Thyroid gland (tissue), 4 donors: ENCODE measurements around the gene GRM8.

Experiments
- CTCF ChIP-seq, 6 experiments: fragments of 200-600 bp in 3 of 6; fragments of 450-650 bp in 3 of 6; sonication (generic) in 3 of 6; IDR thresholded peaks; one replicate each; pipeline ENCODE4 v1.5.1; 2016 to 2019; ENCODE audit warnings: antibody characterized with exemption in 6 of 6, mild to moderate bottlenecking in 2 of 6, inconsistent platforms in 1 of 6, moderate library complexity in 1 of 6
- POLR2A ChIP-seq, 2 donors: fragments of 450-650 bp; IDR thresholded peaks; one replicate each; pipeline ENCODE4 v1.6.1; 2017; ENCODE audit warnings: antibody characterized with exemption in 2 of 2, mild to moderate bottlenecking in 2 of 2, moderate library complexity in 1 of 2

- no peak for TF ChIP-seq CTCF (IDR thresholded peaks at IDR 0.05)
- TF ChIP-seq POLR2A (IDR thresholded peaks at IDR 0.05) = no peak
Measured at GRCh38 chr7:127189074-127189473, 63.7 kb downstream of the GRM8 start.
